Heart left ventricle (tissue), 13 donors: ENCODE measurements around the gene NOS1AP.

Source experiments
- CTCF ChIP-seq, 12 donors: fragments of 200-600 bp; sonication (generic) in 4 of 12; IDR thresholded peaks; one replicate each; pipeline versions ENCODE4 v1.5.0 to v1.8.0; 2018 to 2022; ENCODE audit warnings: antibody characterized with exemption in 12 of 12, mild to moderate bottlenecking in 5 of 12
- POLR2A ChIP-seq, 2 donors: fragments of 450-650 bp; IDR thresholded peaks; one replicate each; pipeline ENCODE4 v1.6.1; 2017; ENCODE audit warnings: antibody characterized with exemption in 2 of 2, mild to moderate bottlenecking in 2 of 2, moderate library complexity in 2 of 2
- donor health status: ischemic (EF 13 %, LVEDD 7.1; RV severe dilation, severe dysfunction).
- donor health status: DM: no; HTN: yes; CAD: no.
- donor health status: DM: no; HTN: no; CAD: no.
- donor health status: ischemic (EF 25% LVEDD 6.9; RV normal size, moderate dysfunction).
- donor health status: ischemic (EF 25% LVEDD 5.7; RV mildly dilated, moderate dysfunction).
- donor health status: ischemic (EF 35%, LVEDD 5.7; RV mildly dilated, moderate dysfunction).
- donor health status: nonischemic (EF 11% LVEDD 7.7; RV severe dilation, severe dysfunction).
- donor health status: DM: yes; HTN: yes; CAD: no.
- donor health status: PGD.
- donor health status: ischemic (EF 29% LVEDD 5.4; RV normal size, mild dysfunction).
- donor health status: nonischemic (EF 23%, LVEDD 6.1; RV moderate dilation, normal function).

- TF ChIP-seq CTCF (IDR thresholded peaks at IDR 0.05) (no peak), POLR2A (IDR thresholded peaks at IDR 0.05) (no peak)
Measured at GRCh38 chr1:162153374-162153773, 83.9 kb downstream of the NOS1AP start.
